ENCODE results near the gene ETDB. TPM values are rescaled to one million over a fixed set of nuclear protein-coding genes. Genes with fewer than 3 reads are reported as not detected.

Gene ETDB
- total RNA-seq, 8 experiments from 2014 or later: not detected

- no peak for ATAC-seq (replicated peaks in 6 of 8)
- WGBS, 10 experiments: 0% methylated on average over 2 of the region's 6 CpGs; no CpG with 5 or more reads in 9 of the 10 experiments
- peaks cover 4 to 5% of the 10 kb centered on the region in 2 donors for H3K4me1 ChIP-seq (replicated peaks in 1 of 2)
Observed at GRCh38 chrX:135094726-135095125, 25.6 kb downstream of the ETDB start.

GRCh38 chrX:135089126-135089525 is 31.2 kb downstream of the ETDB start:
- Histone ChIP-seq H3K27ac (no peak overlapping the region), H3K4me3 (no peak overlapping the region), H3K4me1 (replicated peaks in 1 of 2) (no peaks in the 10 kb centered on the region)
- ATAC-seq (replicated peaks in 6 of 8): no peak
- WGBS, 10 experiments: 20 to 60% (median 30%) methylated on average over 1 of the region's 3 CpGs; no CpG with 5 or more reads in 6 of the 10 experiments
- in situ Hi-C loops (cut with MboI; ENCODE audit: low pct_unique_long_range_greater_than_20kb in 2 of 9, low sequenced_read_pairs in 9 of 9, unreplicated experiment in 9 of 9): no loop called here

More at GRCh38 chrX:135094726-135095125, 25.6 kb downstream of the ETDB start:
- Histone ChIP-seq H3K27ac (no peak overlapping the region), H3K4me3 (no peak overlapping the region)
- in situ Hi-C loops (cut with MboI; ENCODE audit: low pct_unique_long_range_greater_than_20kb in 2 of 9, low sequenced_read_pairs in 9 of 9, unreplicated experiment in 9 of 9): no loop called here

GRCh38 chrX:135087867-135088266 is 32.5 kb downstream of the ETDB start:
- in situ Hi-C loops (cut with MboI; ENCODE audit: low pct_unique_long_range_greater_than_20kb in 2 of 9, low sequenced_read_pairs in 9 of 9, unreplicated experiment in 9 of 9): no loop called here
- no peak for ATAC-seq (replicated peaks in 6 of 8)
- no peaks in the 10 kb centered on the region for H3K4me1 ChIP-seq (replicated peaks in 1 of 2)
- H3K4me3 ChIP-seq: no peak overlapping the region
- H3K27ac ChIP-seq: no peak overlapping the region
- 0% methylated on average over 1 of the region's 3 CpGs; no CpG with 5 or more reads in 9 of the 10 experiments for WGBS, 10 experiments

- 0 to 17% (median 0%) methylated on average over 1 to 2 of the region's 4 CpGs; no CpG with 5 or more reads in 5 of the 10 experiments for WGBS, 10 experiments
- Histone ChIP-seq H3K4me3 (no peak overlapping the region), H3K4me1 (replicated peaks in 1 of 2) (no peaks in the 10 kb centered on the region), H3K27ac (no peak overlapping the region)
- in situ Hi-C loops (cut with MboI; ENCODE audit: low pct_unique_long_range_greater_than_20kb in 2 of 9, low sequenced_read_pairs in 9 of 9, unreplicated experiment in 9 of 9): no loop called here
- ATAC-seq (replicated peaks in 6 of 8): peak; percentile 58 to 87 (median 84)
Observed at GRCh38 chrX:135086197-135086854, 34.0 kb downstream of the ETDB start.

- Histone ChIP-seq H3K27ac (no peak overlapping the region), H3K4me3 (no peak overlapping the region), H3K4me1 (replicated peaks in 1 of 2) (no peaks in the 10 kb centered on the region)
- peak in 3 of 8 experiments; percentile 87 to 93 (median 89) for ATAC-seq (replicated peaks in 6 of 8)
- in situ Hi-C loops (cut with MboI; ENCODE audit: low pct_unique_long_range_greater_than_20kb in 2 of 9, low sequenced_read_pairs in 9 of 9, unreplicated experiment in 9 of 9): no loop called here
- WGBS, 10 experiments: 0 to 71% (median 15%) methylated on average over 1 to 2 of the region's 2 CpGs; no CpG with 5 or more reads in 4 of the 10 experiments
Observed at GRCh38 chrX:135081693-135082404, 38.5 kb downstream of the ETDB start.

Other genes with a start within 250 kb of the ETDB start
- gene MOSPD1, start 205.3 kb downstream of the ETDB start, total RNA-seq: 10 to 100 TPM in 7 of 8 experiments, 1 to 10 TPM in 1; 7.9 to 17.9 (median 14.5) TPM
- gene SMIM10, start 129.5 kb downstream of the ETDB start, total RNA-seq: 1 to 10 TPM in 6 of 8 experiments, under 1 TPM in 2; 0.28 to 2.0 (median 1.5) TPM
- gene RTL8B, start 98.0 kb downstream of the ETDB start, total RNA-seq: 10 to 100 TPM in 5 of 8 experiments, 1 to 10 TPM in 3; 7.5 to 18.2 (median 11.1) TPM
- 100 to 1,000 TPM in 3 of 8 experiments, 10 to 100 TPM in 5; 62.0 to 154 (median 82.9) TPM for gene RTL8C, start 88.2 kb downstream of the ETDB start, total RNA-seq
- gene RTL8A, start 68.4 kb downstream of the ETDB start, total RNA-seq: 10 to 100 TPM; 17.1 to 53.5 (median 34.0) TPM
- 10 to 100 TPM in 1 of 8 experiments, 1 to 10 TPM in 5, under 1 TPM in 2; 0.66 to 10.1 (median 5.6) TPM for gene SMIM10L2B, start 21.8 kb downstream of the ETDB start, total RNA-seq
- under 1 TPM in 5 of 8 experiments, not detected in 3; 0.05 to 0.33 (median 0.21) TPM for gene CT55, start 50.9 kb upstream of the ETDB start, total RNA-seq
- gene ETDA, start 131.5 kb upstream of the ETDB start, total RNA-seq: not detected
- not detected for gene ETDC, start 189.0 kb upstream of the ETDB start, total RNA-seq
- 10 to 100 TPM in 1 of 8 experiments, 1 to 10 TPM in 7; 4.5 to 11.7 (median 7.9) TPM for gene ZNF75D, start 223.6 kb upstream of the ETDB start, total RNA-seq
- 10 to 100 TPM in 4 of 8 experiments, 1 to 10 TPM in 4; 5.6 to 16.5 (median 9.3) TPM for gene ZNF449, start 224.3 kb upstream of the ETDB start, total RNA-seq

Measured in motor neuron (in vitro differentiated cells).